Psoas muscle (tissue), 8 donors: ENCODE measurements around the gene PANK2. TPM values are rescaled to one million over a fixed set of nuclear protein-coding genes. Genes with fewer than 3 reads are reported as not detected.

Source experiments
- ATAC-seq, 4 donors: fragments of 200-7000 bp; cut with Tn5 transposase; one replicate each; pipeline ENCODE4 v1.9.1; 2020; ENCODE audit warnings: moderate library complexity in 3 of 4, mild to moderate bottlenecking in 2 of 4
- DNase-seq, 2 donors: peaks; one replicate each; pipeline ENCODE4 v3.0.0-alpha.2; 2020
- H3K27ac ChIP-seq: fragments of 200-600 bp; one replicate; pipeline ENCODE4 v1.8.0; 2022
- H3K27me3 ChIP-seq, 3 donors: fragments of 200-600 bp in 1 of 3; one replicate each; pipeline versions ENCODE4 v1.6.1 to v1.8.0; 2013 to 2022; ENCODE audit warnings: low read length in 2 of 3, mild to moderate bottlenecking in 2 of 3, moderate library complexity in 1 of 3; ENCODE audit not compliant: insufficient read depth in 3 of 3
- H3K36me3 ChIP-seq, 2 donors: fragments of 200-600 bp in 1 of 2; one replicate each; pipeline versions ENCODE4 v1.6.1 to v1.8.0; 2013 to 2022; ENCODE audit warnings: low read depth in 1 of 2, mild to moderate bottlenecking in 1 of 2, moderate library complexity in 1 of 2; ENCODE audit not compliant: insufficient read depth in 1 of 2
- H3K4me1 ChIP-seq: fragments of 200-600 bp; one replicate; pipeline ENCODE4 v1.8.0; 2022
- H3K4me3 ChIP-seq: fragments of 200-600 bp; one replicate; pipeline ENCODE4 v1.8.0; 2022; ENCODE audit warnings: mild to moderate bottlenecking
- H3K9me3 ChIP-seq: fragments of 200-600 bp; one replicate; pipeline ENCODE4 v1.8.0; 2022
- WGBS, 3 donors: extraction: QIAGEN DNeasy Blood & Tissue Kit; methylation state at CpG; one replicate each; pipeline versions ENCODE4 v1.1.6 to v1.1.7; 2013; 5-methylcytosine and 5-hydroxymethylcytosine counted together
- intact Hi-C, 2 donors: fragments of 100-400 bp; cut with DNase I; formaldehyde crosslinking; loops; one replicate each; pipeline versions ENCODE4 v1.11.0 to v1.14.2; 2022
- polyA plus RNA-seq, 3 donors: library from polyadenylated mRNA; stranded (reverse); fragments of 200-250 nt; gene quantifications; one replicate each; pipeline ENCODE4 v1.2.3, GENCODE V29; 2013
- total RNA-seq, 4 donors: library from RNA; stranded (reverse); fragmentation: NEBNext Ultra II Directional in 2 of 4; extraction: Animal tissue kit (Norgen Biotek cat#: 25700) in 2 of 4; gene quantifications; one replicate each; pipeline versions ENCODE4 v1.2.1 to v1.2.4, GENCODE V29; 2021 to 2023
- TF ChIP-seq, protein P1 (sequence below): fragments of 200-600 bp; IDR thresholded peaks from one replicate; pipeline ENCODE4 v1.8.0; 2022; ENCODE audit warnings: antibody characterized with exemption
- donor health status: healthy with polysubstance abuse.
- donor health status: DM: no; HTN: no; CAD: no; lungs with moderate emphysema.
- donor health status: Bipolar disorder and iron deficiency.
- donor health status: healthy.
- donor health status: DM: yes; HTN: yes; CAD: no.
- donor health status: DM: no; HTN: no; CAD: no.
- donor health status: DM: no; HTN: no; CAD: no.
- donor health status: DM: yes; HTN: yes; CAD: no.

Gene PANK2
- total and polyA plus RNA-seq, 7 donors = 9.7 to 32.9 (median 18.6) TPM

DNA sequence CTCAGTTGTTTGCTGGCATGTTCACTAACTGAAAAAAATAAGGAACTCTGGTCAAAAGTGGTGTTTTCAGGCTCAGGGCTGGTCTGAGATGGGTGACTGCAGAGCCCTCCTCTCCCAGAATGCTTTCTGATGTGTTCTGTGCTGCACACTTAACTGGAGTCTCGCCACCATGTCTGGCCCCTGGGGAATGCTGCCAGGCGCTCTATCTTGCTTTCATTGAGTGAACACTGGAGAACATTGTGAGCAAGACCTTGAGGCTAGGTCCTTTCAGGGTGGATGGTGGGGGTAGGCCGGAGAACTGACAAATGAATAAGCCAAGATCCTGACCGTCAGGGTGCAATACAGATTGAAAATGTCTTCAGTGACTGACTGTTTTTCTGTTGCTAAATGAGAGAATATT lies 19.5 kb downstream of the PANK2 start:
- no peaks in the 10 kb centered on the region for H3K9me3 ChIP-seq
- H3K27me3 ChIP-seq = no peaks in the 10 kb centered on the region
- no peak overlapping the region for H3K4me3 ChIP-seq
- DNase-seq (no peak), ATAC-seq (no peak)
- TF ChIP-seq, protein P1, sequence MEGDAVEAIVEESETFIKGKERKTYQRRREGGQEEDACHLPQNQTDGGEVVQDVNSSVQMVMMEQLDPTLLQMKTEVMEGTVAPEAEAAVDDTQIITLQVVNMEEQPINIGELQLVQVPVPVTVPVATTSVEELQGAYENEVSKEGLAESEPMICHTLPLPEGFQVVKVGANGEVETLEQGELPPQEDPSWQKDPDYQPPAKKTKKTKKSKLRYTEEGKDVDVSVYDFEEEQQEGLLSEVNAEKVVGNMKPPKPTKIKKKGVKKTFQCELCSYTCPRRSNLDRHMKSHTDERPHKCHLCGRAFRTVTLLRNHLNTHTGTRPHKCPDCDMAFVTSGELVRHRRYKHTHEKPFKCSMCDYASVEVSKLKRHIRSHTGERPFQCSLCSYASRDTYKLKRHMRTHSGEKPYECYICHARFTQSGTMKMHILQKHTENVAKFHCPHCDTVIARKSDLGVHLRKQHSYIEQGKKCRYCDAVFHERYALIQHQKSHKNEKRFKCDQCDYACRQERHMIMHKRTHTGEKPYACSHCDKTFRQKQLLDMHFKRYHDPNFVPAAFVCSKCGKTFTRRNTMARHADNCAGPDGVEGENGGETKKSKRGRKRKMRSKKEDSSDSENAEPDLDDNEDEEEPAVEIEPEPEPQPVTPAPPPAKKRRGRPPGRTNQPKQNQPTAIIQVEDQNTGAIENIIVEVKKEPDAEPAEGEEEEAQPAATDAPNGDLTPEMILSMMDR = no peak
- peaks cover 12% of the 10 kb centered on the region for H3K4me1 ChIP-seq
- intact Hi-C loops = no loop called here
- peaks cover 2 to 60% of the 10 kb centered on the region in 2 donors for H3K36me3 ChIP-seq
- WGBS, 3 donors = 84 to 90% (median 86%) methylated on average over 4 of the region's 4 CpGs
- no peak overlapping the region for H3K27ac ChIP-seq

DNA sequence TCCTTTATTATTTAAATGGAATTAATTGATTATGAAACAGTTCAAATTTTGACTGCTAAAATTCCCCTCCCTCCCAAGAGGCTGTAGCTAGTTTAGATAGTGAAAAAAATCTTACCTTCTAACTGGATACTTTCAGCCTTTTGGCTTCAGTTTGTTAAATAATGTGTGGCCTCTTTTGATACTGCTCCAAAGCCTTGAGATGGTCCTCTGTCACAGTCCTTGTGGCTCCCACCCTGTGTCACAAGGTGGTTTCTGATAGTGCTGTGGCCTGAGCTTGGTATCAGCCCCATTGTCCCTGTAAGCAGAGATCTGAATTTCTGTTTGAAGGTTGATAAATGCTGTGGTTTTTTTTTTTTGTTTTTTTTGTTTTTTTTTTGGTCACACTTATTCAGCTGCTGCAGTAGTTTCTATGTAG lies 20.8 kb downstream of the PANK2 start:
- Histone ChIP-seq H3K27ac (no peak overlapping the region), H3K4me1 (peaks cover 5% of the 10 kb centered on the region)

DNA sequence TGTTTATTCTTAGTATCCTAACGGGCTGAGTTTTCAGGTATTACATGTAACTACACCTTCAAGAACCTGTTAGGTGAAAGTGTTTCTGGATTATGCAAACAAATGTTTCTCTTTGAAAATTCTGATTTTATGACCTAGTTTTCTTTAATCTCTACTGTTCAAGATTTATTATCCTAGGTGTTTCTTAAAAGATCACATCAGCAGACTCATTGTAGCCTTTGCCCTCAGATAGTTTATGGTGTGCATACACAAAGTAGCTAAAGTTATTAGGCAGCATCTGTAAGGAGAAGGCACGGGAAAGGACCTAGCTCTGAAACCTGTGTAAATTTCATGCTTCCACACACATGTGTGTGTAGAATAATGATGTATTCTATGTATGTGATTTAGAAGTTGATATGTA lies 21.7 kb downstream of the PANK2 start:
- Histone ChIP-seq H3K27me3 (no peaks in the 10 kb centered on the region), H3K36me3 (peaks cover 2 to 77% of the 10 kb centered on the region in 2 donors), H3K4me1 (peaks cover 4% of the 10 kb centered on the region), H3K4me3 (no peak overlapping the region), H3K9me3 (no peaks in the 10 kb centered on the region), H3K27ac (no peak overlapping the region)
- TF ChIP-seq, protein P1 = no peak
- intact Hi-C loops = no loop called here
- ATAC-seq = no peak
- WGBS, 3 donors = 88 to 92% (median 89%) methylated on average over 2 of the region's 2 CpGs
- DNase-seq = no peak

More for the DNA sequence above, 20.8 kb downstream of the PANK2 start:
- Histone ChIP-seq H3K27me3 (no peaks in the 10 kb centered on the region), H3K4me3 (no peak overlapping the region), H3K9me3 (no peaks in the 10 kb centered on the region), H3K36me3 (peaks cover 2 to 73% of the 10 kb centered on the region in 2 donors)
- TF ChIP-seq, protein P1 = no peak
- no peak for ATAC-seq
- no peak for DNase-seq
- intact Hi-C loops = no loop called here

DNA sequence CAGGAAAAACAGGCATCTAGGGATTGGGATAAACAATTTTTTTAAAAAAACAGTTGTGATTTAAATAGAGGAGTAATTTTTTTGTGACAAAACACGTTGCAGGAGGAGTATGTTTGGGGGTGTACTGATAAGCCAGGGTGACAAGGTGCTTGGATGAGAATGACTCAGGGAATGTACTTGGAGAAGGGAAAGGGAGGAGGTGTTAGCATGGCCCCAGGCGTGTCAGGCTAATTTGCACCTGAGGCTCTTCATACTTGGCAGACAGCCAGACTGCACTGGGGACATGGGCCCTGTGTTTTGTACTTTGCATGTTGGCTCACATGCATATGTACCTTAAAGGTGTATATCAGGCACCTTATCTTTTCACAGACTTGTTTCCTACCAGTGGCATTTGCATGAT lies 22.8 kb downstream of the PANK2 start:
- Histone ChIP-seq H3K4me1 (no peaks in the 10 kb centered on the region), H3K36me3 (peaks cover 2 to 78% of the 10 kb centered on the region in 2 donors), H3K27ac (no peak overlapping the region), H3K27me3 (no peaks in the 10 kb centered on the region), H3K9me3 (no peaks in the 10 kb centered on the region), H3K4me3 (no peak overlapping the region)
- intact Hi-C loops = no loop called here
- DNase-seq = no peak
- WGBS, 3 donors = 82 to 90% (median 86%) methylated on average over 2 of the region's 2 CpGs
- no peak for ATAC-seq
- TF ChIP-seq, protein P1 = no peak

DNA sequence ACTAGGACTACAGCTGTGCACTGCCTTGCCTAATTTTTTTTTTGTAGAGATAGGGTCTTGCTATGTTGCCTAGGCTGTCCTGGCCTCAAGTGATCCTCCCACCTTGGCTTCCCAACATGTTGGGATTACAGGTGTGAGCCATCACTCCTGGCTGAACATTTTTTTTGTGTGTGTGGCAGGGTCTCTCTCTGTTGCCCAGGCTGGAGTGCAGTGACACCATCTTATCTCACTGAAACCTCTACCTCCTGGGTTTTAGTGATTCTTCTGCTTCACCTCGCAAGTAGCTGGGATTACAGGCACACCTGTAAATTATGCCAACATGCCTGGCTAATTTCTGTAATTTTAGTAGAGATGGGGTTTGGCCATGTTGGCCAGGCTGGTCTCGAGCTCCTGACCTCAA lies 25.3 kb downstream of the PANK2 start:
- no peaks in the 10 kb centered on the region for H3K4me1 ChIP-seq
- TF ChIP-seq, protein P1 = no peak
- no peak overlapping the region for H3K27ac ChIP-seq
- H3K27me3 ChIP-seq = no peaks in the 10 kb centered on the region
- H3K4me3 ChIP-seq = no peak overlapping the region
- DNase-seq = no peak
- no peak for ATAC-seq
- peaks cover 2 to 81% of the 10 kb centered on the region in 2 donors for H3K36me3 ChIP-seq
- WGBS, 3 donors = 93 to 98% (median 97%) methylated on average over 2 of the region's 2 CpGs
- intact Hi-C loops = no loop called here
- no peaks in the 10 kb centered on the region for H3K9me3 ChIP-seq
